Psoas muscle (tissue), 8 donors: ENCODE measurements around the gene NAV2. TPM values are rescaled to one million over a fixed set of nuclear protein-coding genes. Genes with fewer than 3 reads are reported as not detected.

ENCODE experiments used
- ATAC-seq, 4 donors: fragments of 200-7000 bp; cut with Tn5 transposase; one replicate each; pipeline ENCODE4 v1.9.1; 2020; ENCODE audit warnings: moderate library complexity in 3 of 4, mild to moderate bottlenecking in 2 of 4
- DNase-seq, 2 donors: peaks; one replicate each; pipeline ENCODE4 v3.0.0-alpha.2; 2020
- H3K27ac ChIP-seq: fragments of 200-600 bp; one replicate; pipeline ENCODE4 v1.8.0; 2022
- H3K27me3 ChIP-seq, 3 donors: fragments of 200-600 bp in 1 of 3; one replicate each; pipeline versions ENCODE4 v1.6.1 to v1.8.0; 2013 to 2022; ENCODE audit warnings: low read length in 2 of 3, mild to moderate bottlenecking in 2 of 3, moderate library complexity in 1 of 3; ENCODE audit not compliant: insufficient read depth in 3 of 3
- H3K36me3 ChIP-seq, 2 donors: fragments of 200-600 bp in 1 of 2; one replicate each; pipeline versions ENCODE4 v1.6.1 to v1.8.0; 2013 to 2022; ENCODE audit warnings: low read depth in 1 of 2, mild to moderate bottlenecking in 1 of 2, moderate library complexity in 1 of 2; ENCODE audit not compliant: insufficient read depth in 1 of 2
- H3K4me1 ChIP-seq: fragments of 200-600 bp; one replicate; pipeline ENCODE4 v1.8.0; 2022
- H3K4me3 ChIP-seq: fragments of 200-600 bp; one replicate; pipeline ENCODE4 v1.8.0; 2022; ENCODE audit warnings: mild to moderate bottlenecking
- H3K9me3 ChIP-seq: fragments of 200-600 bp; one replicate; pipeline ENCODE4 v1.8.0; 2022
- WGBS, 3 donors: extraction: QIAGEN DNeasy Blood & Tissue Kit; methylation state at CpG; one replicate each; pipeline versions ENCODE4 v1.1.6 to v1.1.7; 2013; 5-methylcytosine and 5-hydroxymethylcytosine counted together
- intact Hi-C, 2 donors: fragments of 100-400 bp; cut with DNase I; formaldehyde crosslinking; loops; one replicate each; pipeline versions ENCODE4 v1.11.0 to v1.14.2; 2022
- polyA plus RNA-seq, 3 donors: library from polyadenylated mRNA; stranded (reverse); fragments of 200-250 nt; gene quantifications; one replicate each; pipeline ENCODE4 v1.2.3, GENCODE V29; 2013
- total RNA-seq, 4 donors: library from RNA; stranded (reverse); fragmentation: NEBNext Ultra II Directional in 2 of 4; extraction: Animal tissue kit (Norgen Biotek cat#: 25700) in 2 of 4; gene quantifications; one replicate each; pipeline versions ENCODE4 v1.2.1 to v1.2.4, GENCODE V29; 2021 to 2023
- TF ChIP-seq, protein P1 (sequence below): fragments of 200-600 bp; IDR thresholded peaks from one replicate; pipeline ENCODE4 v1.8.0; 2022; ENCODE audit warnings: antibody characterized with exemption
- donor health status: healthy with polysubstance abuse.
- donor health status: DM: no; HTN: no; CAD: no; lungs with moderate emphysema.
- donor health status: Bipolar disorder and iron deficiency.
- donor health status: healthy.
- donor health status: DM: yes; HTN: yes; CAD: no.
- donor health status: DM: no; HTN: no; CAD: no.
- donor health status: DM: no; HTN: no; CAD: no.
- donor health status: DM: yes; HTN: yes; CAD: no.

The NAV2 gene
- total and polyA plus RNA-seq, 7 donors = 0.68 to 21.8 (median 2.9) TPM

DNA sequence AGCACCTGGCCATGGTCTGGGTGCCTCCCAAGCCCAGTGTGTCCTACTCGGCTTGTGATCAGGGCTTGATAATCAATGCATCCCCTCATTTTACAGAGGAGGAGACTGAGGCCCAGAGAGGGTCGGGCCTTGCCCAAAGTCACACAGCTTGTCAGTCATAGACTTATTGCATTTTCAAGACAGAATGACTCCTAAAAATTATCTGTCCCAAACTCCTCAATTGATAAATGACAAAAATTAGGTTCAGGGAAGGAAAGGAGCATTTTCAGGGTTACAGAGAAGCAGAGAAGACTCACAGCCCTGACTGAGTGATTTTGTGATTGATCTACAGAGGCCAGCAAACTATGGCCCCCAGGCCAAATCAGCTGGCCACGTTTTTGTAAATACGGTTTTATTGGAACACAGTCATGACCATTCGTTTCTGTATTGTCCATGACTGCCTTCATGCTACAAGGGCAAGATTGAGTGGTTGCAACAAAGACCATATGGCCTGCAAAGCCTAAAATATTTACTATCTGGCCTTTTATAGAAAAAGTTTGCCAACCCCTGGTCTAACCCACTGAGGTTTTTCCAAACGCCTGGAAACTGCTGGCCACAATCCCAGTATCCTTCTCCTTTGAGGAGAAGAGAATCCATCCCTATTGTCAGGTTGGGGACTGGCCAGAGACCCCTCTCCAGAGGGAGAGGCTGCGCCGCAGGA lies 35.1 kb upstream of the NAV2 start:
- Histone ChIP-seq H3K27ac (peak overlapping the region; percentile 62), H3K4me3 (no peak overlapping the region), H3K4me1 (peaks cover 38% of the 10 kb centered on the region), H3K27me3 (no peaks in the 10 kb centered on the region), H3K9me3 (no peaks in the 10 kb centered on the region), H3K36me3 (no peaks in the 10 kb centered on the region)
- 67 to 78% (median 72%) methylated on average over 8 of the region's 8 CpGs for WGBS, 3 donors
- no peak for DNase-seq
- no peak for ATAC-seq
- intact Hi-C loops = no loop called here
- TF ChIP-seq, protein P1, sequence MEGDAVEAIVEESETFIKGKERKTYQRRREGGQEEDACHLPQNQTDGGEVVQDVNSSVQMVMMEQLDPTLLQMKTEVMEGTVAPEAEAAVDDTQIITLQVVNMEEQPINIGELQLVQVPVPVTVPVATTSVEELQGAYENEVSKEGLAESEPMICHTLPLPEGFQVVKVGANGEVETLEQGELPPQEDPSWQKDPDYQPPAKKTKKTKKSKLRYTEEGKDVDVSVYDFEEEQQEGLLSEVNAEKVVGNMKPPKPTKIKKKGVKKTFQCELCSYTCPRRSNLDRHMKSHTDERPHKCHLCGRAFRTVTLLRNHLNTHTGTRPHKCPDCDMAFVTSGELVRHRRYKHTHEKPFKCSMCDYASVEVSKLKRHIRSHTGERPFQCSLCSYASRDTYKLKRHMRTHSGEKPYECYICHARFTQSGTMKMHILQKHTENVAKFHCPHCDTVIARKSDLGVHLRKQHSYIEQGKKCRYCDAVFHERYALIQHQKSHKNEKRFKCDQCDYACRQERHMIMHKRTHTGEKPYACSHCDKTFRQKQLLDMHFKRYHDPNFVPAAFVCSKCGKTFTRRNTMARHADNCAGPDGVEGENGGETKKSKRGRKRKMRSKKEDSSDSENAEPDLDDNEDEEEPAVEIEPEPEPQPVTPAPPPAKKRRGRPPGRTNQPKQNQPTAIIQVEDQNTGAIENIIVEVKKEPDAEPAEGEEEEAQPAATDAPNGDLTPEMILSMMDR = no peak

GRCh38 chr11:19679952-19680828 lies 32.4 kb upstream of the NAV2 start:
- TF ChIP-seq, protein P1 = no peak
- Histone ChIP-seq H3K36me3 (no peaks in the 10 kb centered on the region), H3K9me3 (no peaks in the 10 kb centered on the region), H3K27me3 (no peaks in the 10 kb centered on the region), H3K27ac (peak overlapping the region; percentile 58), H3K4me3 (no peak overlapping the region), H3K4me1 (peaks cover 39% of the 10 kb centered on the region)
- intact Hi-C loops = no loop called here
- WGBS, 3 donors = 35 to 48% (median 46%) methylated on average over 12 of the region's 12 CpGs
- DNase-seq (peak; percentile 91 to 94), ATAC-seq (peak; percentile 66 to 82 (median 76))

- WGBS, 3 donors = 48 to 77% (median 52%) methylated on average over 4 of the region's 4 CpGs
- no peaks in the 10 kb centered on the region for H3K27me3 ChIP-seq
- peak overlapping the region; percentile 58 for H3K27ac ChIP-seq
- no peaks in the 10 kb centered on the region for H3K9me3 ChIP-seq
- DNase-seq (no peak), ATAC-seq (no peak)
- no peak overlapping the region for H3K4me3 ChIP-seq
- intact Hi-C loops = no loop called here
- H3K36me3 ChIP-seq = no peaks in the 10 kb centered on the region
- H3K4me1 ChIP-seq = peaks cover 39% of the 10 kb centered on the region
- TF ChIP-seq, protein P1 = no peak
Observed at GRCh38 chr11:19680829-19681368, 31.7 kb upstream of the NAV2 start.

DNA sequence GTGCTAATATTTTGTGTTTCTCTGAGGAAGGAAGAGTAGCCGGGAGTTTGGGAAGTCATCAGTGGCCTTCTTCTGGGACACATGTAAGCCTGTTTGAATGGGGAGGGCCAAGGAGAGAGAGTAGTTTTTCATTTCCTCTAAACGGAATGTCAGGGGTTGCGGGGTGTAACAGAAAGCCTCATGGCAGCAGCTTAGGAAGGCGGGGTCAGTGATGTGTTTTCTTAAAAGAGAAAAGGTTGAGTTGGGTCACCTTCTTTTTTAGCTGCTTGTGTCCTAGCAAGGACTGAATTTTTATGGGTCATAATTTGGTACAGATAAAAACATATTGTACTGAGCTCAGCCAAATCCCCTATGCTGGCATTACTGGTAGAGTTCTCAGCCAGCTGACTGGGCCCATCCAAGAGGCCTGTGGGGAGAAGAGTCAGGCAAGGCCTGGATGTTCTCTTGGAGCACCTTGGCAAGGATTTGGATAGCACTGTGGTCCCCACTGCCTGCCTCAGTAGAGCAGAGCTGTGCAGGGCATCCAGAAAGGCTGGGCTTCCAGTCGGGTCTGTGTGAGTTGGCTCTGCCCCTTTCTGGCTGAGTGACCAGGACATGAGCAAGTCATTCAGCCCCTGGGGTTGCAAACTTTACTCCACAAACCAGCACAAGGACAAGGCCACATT lies 29.4 kb upstream of the NAV2 start:
- Histone ChIP-seq H3K36me3 (no peaks in the 10 kb centered on the region), H3K4me3 (no peak overlapping the region), H3K27me3 (no peaks in the 10 kb centered on the region), H3K9me3 (no peaks in the 10 kb centered on the region), H3K4me1 (peaks cover 34% of the 10 kb centered on the region), H3K27ac (peak overlapping the region; percentile 21)
- intact Hi-C loops = no loop called here
- DNase-seq (peak; percentile 78 to 87), ATAC-seq (peak; percentile 33 to 86 (median 72))
- TF ChIP-seq, protein P1 = no peak
- WGBS, 3 donors = 16 to 20% (median 20%) methylated on average over 5 of the region's 5 CpGs
